Activated CD8-positive, alpha-beta T cell treated with anti-CD3 and anti-CD28 coated beads for 36 hours (primary cell): ENCODE results near the gene DCST1. TPM values are rescaled to one million over a fixed set of nuclear protein-coding genes. Genes with fewer than 3 reads are reported as not detected.

Experiments used
- ATAC-seq: fragments of 200-7000 bp; cut with Tn5 transposase; one replicate; pipeline ENCODE4 v1.10.0; 2021; ENCODE audit warnings: mild to moderate bottlenecking, moderate library complexity
- CTCF ChIA-PET: fragments of 350-600 bp; sonication (Branson Sonifier 250); formaldehyde crosslinking; loops from one replicate; lab custom pipeline; 2021; ENCODE audit warnings: antibody characterized with exemption; lab: Charles Lee
- POLR2A ChIA-PET: fragments of 350-600 bp; sonication (Branson Sonifier 250); formaldehyde crosslinking; loops from one replicate; lab custom pipeline; 2021; ENCODE audit warnings: antibody characterized with exemption; lab: Charles Lee
- DNase-seq: peaks from one replicate; pipeline ENCODE4 v3.0.0-alpha.2; 2020
- H3K27ac Mint-ChIP-seq: one replicate; pipeline ENCODE4 v1.8.0; 2021; ENCODE audit warnings: mild to moderate bottlenecking, mixed read lengths
- H3K27me3 Mint-ChIP-seq: one replicate; pipeline ENCODE4 v1.8.0; 2021; ENCODE audit warnings: mixed read lengths
- H3K36me3 Mint-ChIP-seq: one replicate; pipeline ENCODE4 v1.8.0; 2021; ENCODE audit warnings: low read depth, mixed read lengths
- H3K4me1 Mint-ChIP-seq: one replicate; pipeline ENCODE4 v1.8.0; 2021; ENCODE audit warnings: low read depth, mixed read lengths
- H3K4me3 Mint-ChIP-seq: one replicate; pipeline ENCODE4 v1.8.0; 2021; ENCODE audit warnings: mild to moderate bottlenecking, moderate library complexity, mixed read lengths
- H3K9me3 Mint-ChIP-seq: one replicate; pipeline ENCODE4 v1.8.0; 2021; ENCODE audit warnings: mixed read lengths
- CTCF ChIP-seq: fragments of 200-600 bp; IDR thresholded peaks from one replicate; pipeline ENCODE4 v1.8.0; 2022; ENCODE audit warnings: antibody characterized with exemption, mild to moderate bottlenecking
- intact Hi-C: fragments of 100-400 bp; cut with micrococcal nuclease; formaldehyde crosslinking; loops from one replicate; pipeline ENCODE4 v1.10.0; 2022
- total RNA-seq, 2 experiments: library from RNA; stranded (reverse); gene quantifications; one replicate each; pipeline ENCODE4 v1.2.3, GENCODE V29; 2021

The DCST1 gene
- total RNA-seq, 2 experiments from 2014 or later = not detected

GRCh38 chr1:155018617-155019348 lies 14.8 kb upstream of the DCST1 start:
- DNase-seq (no peak), ATAC-seq (no peak)
- TF ChIP-seq CTCF = no peak
- POLR2A ChIA-PET = interaction anchor here (0.7 to 4.3 kb wide), 5 partner anchors 11 to 36 kb away, joined by 3 to 29 read pairs (median 13); partner anchors contain the start of genes ADAM15 and FLAD1
- intact Hi-C loops = loop anchor here (5.0 kb wide), 1 partner anchor 46 kb away; the partner anchor contains the start of genes CKS1B and SHC1
- Mint-ChIP-seq H3K9me3 (no peaks in the 10 kb centered on the region), H3K27ac (no peak overlapping the region), H3K4me3 (no peak overlapping the region), H3K27me3 (peaks cover 4% of the 10 kb centered on the region), H3K4me1 (peaks cover 37% of the 10 kb centered on the region), H3K36me3 (peaks cover 8% of the 10 kb centered on the region)
- CTCF ChIA-PET = interaction anchor here (0.9 to 7.6 kb wide), 14 partner anchors 8 to 175 kb away, joined by 3 to 77 read pairs (median 10); partner anchors contain the start of genes FLAD1, KRTCAP2, LENEP and PBXIP1

GRCh38 chr1:155019377-155020245 lies 14.0 kb upstream of the DCST1 start:
- H3K36me3 Mint-ChIP-seq = peaks cover 8% of the 10 kb centered on the region

GRCh38 chr1:155022136-155022926 lies 11.3 kb upstream of the DCST1 start:
- ChIA-PET CTCF (interaction anchor here (0.9 to 1.9 kb wide), 9 partner anchors 9 to 78 kb away, joined by 3 to 6 read pairs (median 4); partner anchors contain the start of genes ADAM15, FLAD1 and PYGO2), POLR2A (interaction anchor here (1.0 to 1.2 kb wide), 2 partner anchors 16 to 19 kb away, joined by 3 read pairs; no protein-coding TSS in a partner anchor)
- Mint-ChIP-seq H3K27ac (no peak overlapping the region), H3K9me3 (no peaks in the 10 kb centered on the region), H3K4me3 (no peak overlapping the region), H3K4me1 (peaks cover 12% of the 10 kb centered on the region), H3K36me3 (no peaks in the 10 kb centered on the region), H3K27me3 (peaks cover 4% of the 10 kb centered on the region)
- intact Hi-C loops = no loop called here
- no peak for ATAC-seq
- no peak for DNase-seq
- no peak for TF ChIP-seq CTCF

More at GRCh38 chr1:155019377-155020245, 14.0 kb upstream of the DCST1 start:
- DNase-seq (no peak), ATAC-seq (no peak)
- Mint-ChIP-seq H3K9me3 (no peaks in the 10 kb centered on the region), H3K27me3 (peaks cover 4% of the 10 kb centered on the region), H3K27ac (no peak overlapping the region), H3K4me3 (no peak overlapping the region), H3K4me1 (peaks cover 29% of the 10 kb centered on the region)
- intact Hi-C loops = loop anchor here (5.0 kb wide), 1 partner anchor 47 kb away; the partner anchor contains the start of genes CKS1B and SHC1
- POLR2A ChIA-PET = interaction anchor here (0.7 to 1.0 kb wide), 2 partner anchors 25 to 154 kb away, joined by 3 read pairs; partner anchors contain the start of gene KRTCAP2
- CTCF ChIA-PET = interaction anchor here (0.6 to 7.6 kb wide), 12 partner anchors 9 to 174 kb away, joined by 3 to 77 read pairs (median 4); partner anchors contain the start of genes FLAD1, KRTCAP2, LENEP and PYGO2
- TF ChIP-seq CTCF = no peak

- Mint-ChIP-seq H3K36me3 (no peaks in the 10 kb centered on the region), H3K27ac (no peak overlapping the region), H3K9me3 (no peaks in the 10 kb centered on the region), H3K27me3 (peaks cover 4% of the 10 kb centered on the region), H3K4me3 (no peak overlapping the region), H3K4me1 (peaks cover 8% of the 10 kb centered on the region)
- DNase-seq (no peak), ATAC-seq (no peak)
- TF ChIP-seq CTCF = no peak
- ChIA-PET POLR2A (interaction anchor here (1.0 kb wide), 1 partner anchor 16 kb away, joined by 3 read pairs; no protein-coding TSS in a partner anchor), CTCF (interaction anchor here (0.9 to 1.9 kb wide), 6 partner anchors 10 to 79 kb away, joined by 3 to 6 read pairs (median 4); partner anchors contain the start of genes FLAD1 and PYGO2)
- intact Hi-C loops = no loop called here
Measured at GRCh38 chr1:155022927-155023236, 10.7 kb upstream of the DCST1 start.
